GM12801 (cell line): ENCODE data around the gene ASB1.

Source experiments
- CTCF ChIP-seq: IDR thresholded peaks from one replicate; pipeline ENCODE4 v1.5.1; 2011; ENCODE audit warnings: control low read depth; ENCODE audit not compliant: insufficient read length; ENCODE audit errors: extremely low read depth

The ASB1 gene

GRCh38 chr2:238415036-238415764, 11.5 kb upstream of the ASB1 start:
- TF ChIP-seq CTCF = no peak

GRCh38 chr2:238415893-238416292, 10.8 kb upstream of the ASB1 start:
- TF ChIP-seq CTCF = no peak

- no peak for TF ChIP-seq CTCF
Measured at GRCh38 chr2:238418196-238418998, 8.3 kb upstream of the ASB1 start.

GRCh38 chr2:238418999-238419546, 7.7 kb upstream of the ASB1 start:
- no peak for TF ChIP-seq CTCF

GRCh38 chr2:238420442-238420841, 6.3 kb upstream of the ASB1 start:
- TF ChIP-seq CTCF = no peak

GRCh38 chr2:238420878-238421694, 5.6 kb upstream of the ASB1 start:
- TF ChIP-seq CTCF = no peak

- no peak for TF ChIP-seq CTCF
Measured at GRCh38 chr2:238421695-238422035, 5.1 kb upstream of the ASB1 start.
